Left lung (tissue), 10 donors: ENCODE data around the gene DGKI. TPM values are rescaled to one million over a fixed set of nuclear protein-coding genes. Genes with fewer than 3 reads are reported as not detected.
A peak's percentile ranks its signal among the peaks of the same experiment; 100 is the strongest.

Experiments used
- ATAC-seq: fragments of 200-7000 bp; cut with Tn5 transposase; one replicate; pipeline ENCODE4 v1.9.1; 2020; ENCODE audit warnings: moderate library complexity
- DNase-seq, 4 donors: peaks; one replicate each; pipeline ENCODE4 v3.0.0-alpha.2; 2013 to 2020
- H3K27ac ChIP-seq, 2 donors: fragments of 200-600 bp; sonication (generic) in 1 of 2; one replicate each; pipeline versions ENCODE4 v1.5.0 to v1.8.0; 2020 to 2021
- H3K27me3 ChIP-seq, 2 donors: fragments of 200-600 bp; sonication (generic) in 1 of 2; one replicate each; pipeline versions ENCODE4 v1.5.0 to v1.8.0; 2020 to 2021
- H3K36me3 ChIP-seq, 2 donors: fragments of 200-600 bp; sonication (generic) in 1 of 2; one replicate each; pipeline versions ENCODE4 v1.5.0 to v1.8.0; 2020 to 2021
- H3K4me1 ChIP-seq, 2 donors: fragments of 200-600 bp; one replicate each; pipeline ENCODE4 v1.8.0; 2021
- H3K4me3 ChIP-seq, 2 donors: fragments of 200-600 bp; sonication (generic) in 1 of 2; one replicate each; pipeline versions ENCODE4 v1.5.0 to v1.8.0; 2020 to 2021; ENCODE audit warnings: mild to moderate bottlenecking in 1 of 2
- H3K9me3 ChIP-seq, 2 donors: fragments of 200-600 bp; sonication (generic) in 1 of 2; one replicate each; pipeline versions ENCODE4 v1.5.0 to v1.8.0; 2020 to 2021
- CTCF ChIP-seq, 2 donors: fragments of 200-600 bp; sonication (generic) in 1 of 2; IDR thresholded peaks; one replicate each; pipeline versions ENCODE4 v1.5.0 to v1.8.0; 2021; ENCODE audit warnings: antibody characterized with exemption in 2 of 2
- intact Hi-C, 2 donors: fragments of 100-400 bp; cut with DNase I; formaldehyde crosslinking; loops; one replicate each; pipeline versions ENCODE4 v1.11.2 to v1.14.2; 2022
- polyA plus RNA-seq, 6 donors: library from polyadenylated mRNA; unstranded; fragments of 120-200 nt; gene quantifications; one replicate each; pipeline ENCODE4 v1.2.1, GENCODE V29; 2013; ENCODE audit not compliant: insufficient read length in 6 of 6
- total RNA-seq, 2 donors: library from RNA; stranded (reverse); fragmentation: NEBNext Ultra II Directional; extraction: Animal tissue kit (Norgen Biotek cat#: 25700); gene quantifications; one replicate each; pipeline ENCODE4 v1.2.1, GENCODE V29; 2021
- donor health status: DM: no; HTN: yes; CAD: no.
- donor health status: DM: no; HTN: no; CAD: no.

DGKI gene
- total and polyA plus RNA-seq, 8 donors = 0.34 to 1.4 (median 0.50) TPM

- peak; percentile 53 for ATAC-seq
These were observed 255.3 kb downstream of the DGKI start for GRCh38 chr7:137591421-137591837.

GRCh38 chr7:137590756-137591305 lies 255.9 kb downstream of the DGKI start:
- DNase-seq = peak in 1 of 4 donors; percentile 41
- Histone ChIP-seq H3K9me3 (no peaks in the 10 kb centered on the region), H3K36me3 (no peaks in the 10 kb centered on the region), H3K27ac (no peak overlapping the region), H3K4me3 (no peak overlapping the region), H3K4me1 (peaks cover 3 to 5% of the 10 kb centered on the region in 2 donors), H3K27me3 (no peaks in the 10 kb centered on the region)
- no peak for TF ChIP-seq CTCF (IDR thresholded peaks at IDR 0.05)
- no peak for ATAC-seq
- intact Hi-C loops = no loop called here

More at GRCh38 chr7:137591421-137591837, 255.3 kb downstream of the DGKI start:
- no peak for DNase-seq
- TF ChIP-seq CTCF (IDR thresholded peaks at IDR 0.05) = no peak
- no peaks in the 10 kb centered on the region for H3K27me3 ChIP-seq
- H3K9me3 ChIP-seq = no peaks in the 10 kb centered on the region
- intact Hi-C loops = no loop called here
- H3K4me1 ChIP-seq = peaks cover 3 to 5% of the 10 kb centered on the region in 2 donors
- no peak overlapping the region for H3K27ac ChIP-seq
- H3K36me3 ChIP-seq = no peaks in the 10 kb centered on the region
- no peak overlapping the region for H3K4me3 ChIP-seq

GRCh38 chr7:137590071-137590755 lies 256.6 kb downstream of the DGKI start:
- Histone ChIP-seq H3K4me3 (no peak overlapping the region), H3K27me3 (no peaks in the 10 kb centered on the region), H3K27ac (no peak overlapping the region), H3K9me3 (no peaks in the 10 kb centered on the region), H3K36me3 (no peaks in the 10 kb centered on the region), H3K4me1 (peaks cover 3 to 5% of the 10 kb centered on the region in 2 donors)
- no peak for TF ChIP-seq CTCF (IDR thresholded peaks at IDR 0.05)
- ATAC-seq (no peak), DNase-seq (no peak)
- intact Hi-C loops = no loop called here

GRCh38 chr7:137587326-137587725 lies 259.4 kb downstream of the DGKI start:
- Histone ChIP-seq H3K4me3 (no peak overlapping the region), H3K36me3 (no peaks in the 10 kb centered on the region), H3K9me3 (no peaks in the 10 kb centered on the region), H3K27me3 (no peaks in the 10 kb centered on the region), H3K4me1 (peaks cover 3 to 5% of the 10 kb centered on the region in 2 donors), H3K27ac (no peak overlapping the region)
- no peak for DNase-seq
- TF ChIP-seq CTCF (IDR thresholded peaks at IDR 0.05) = no peak
- no peak for ATAC-seq
- intact Hi-C loops = no loop called here

- TF ChIP-seq CTCF (IDR thresholded peaks at IDR 0.05) = no peak
- no peak for DNase-seq
- Histone ChIP-seq H3K9me3 (no peaks in the 10 kb centered on the region), H3K36me3 (no peaks in the 10 kb centered on the region), H3K27me3 (no peaks in the 10 kb centered on the region), H3K27ac (no peak overlapping the region), H3K4me3 (no peak overlapping the region), H3K4me1 (no peaks in the 10 kb centered on the region)
- no peak for ATAC-seq
- intact Hi-C loops = no loop called here
These were observed 261.2 kb downstream of the DGKI start for GRCh38 chr7:137585591-137585990.
